Prostate gland (tissue), 2 donors: ENCODE measurements around the gene TMEM69. TPM values are rescaled to one million over a fixed set of nuclear protein-coding genes. Genes with fewer than 3 reads are reported as not detected.

Experiments
- DNase-seq: peaks from one replicate; pipeline ENCODE4 v3.0.0-alpha.2; 2019; ENCODE audit warnings: low spot score
- H3K27ac ChIP-seq, 2 donors: fragments of 200-600 bp; sonication (generic); 2 replicates each; pipeline ENCODE4 v1.5.1; 2017 to 2019
- H3K27me3 ChIP-seq: fragments of 200-600 bp; sonication (generic); replicated peaks from 2 replicates; pipeline ENCODE4 v1.5.1; 2019; ENCODE audit not compliant: insufficient read depth
- H3K36me3 ChIP-seq, 2 donors: fragments of 200-600 bp; sonication (generic); 1 replicate in 1 of 2; 2 replicates in 1 of 2; pipeline versions ENCODE4 v1.5.1 to v1.8.1; 2017 to 2019
- H3K4me1 ChIP-seq: fragments of 200-600 bp; sonication (generic); replicated peaks from 2 replicates; pipeline ENCODE4 v1.5.1; 2019
- H3K4me3 ChIP-seq, 2 donors: fragments of 200-600 bp; sonication (generic); 2 replicates each; pipeline ENCODE4 v1.5.1; 2017 to 2019
- H3K9me3 ChIP-seq: fragments of 200-600 bp; sonication (generic); 2 replicates; pipeline ENCODE4 v1.5.1; 2017
- CTCF ChIP-seq, 4 experiments: fragments of 200-600 bp in 2 of 4; fragments of 450-650 bp in 2 of 4; sonication (generic) in 2 of 4; IDR thresholded peaks; 1 replicate in 3 of 4; 2 replicates in 1 of 4; pipeline ENCODE4 v1.5.1; 2016 to 2019; ENCODE audit warnings: antibody characterized with exemption in 4 of 4, mild to moderate bottlenecking in 2 of 4, moderate library complexity in 2 of 4
- POLR2A ChIP-seq: fragments of 450-650 bp; IDR thresholded peaks from one replicate; pipeline ENCODE4 v1.6.1; 2016; ENCODE audit warnings: antibody characterized with exemption, mild to moderate bottlenecking
- POLR2AphosphoS5 ChIP-seq: sonication (generic); formaldehyde crosslinking; IDR thresholded peaks from one replicate; pipeline ENCODE4 v1.6.1; 2017; ENCODE audit warnings: antibody characterized with exemption
- whole genome bisulfite sequencing: methylation state at CpG from one replicate; pipeline ENCODE4 v1.1.5; 2018; 5-methylcytosine and 5-hydroxymethylcytosine counted together
- intact Hi-C: fragments of 100-400 bp; cut with DNase I; formaldehyde crosslinking; loops from one replicate; pipeline ENCODE4 v1.14.2; 2022
- total RNA-seq, 2 donors: library from RNA; depleted of rRNA; stranded (reverse); fragments of >200 nt; gene quantifications; one replicate each; pipeline ENCODE4 v1.1.0, GENCODE V29; 2016

Gene TMEM69
- total RNA-seq, 2 donors from 2014 or later: 29.6 to 32.9 TPM

GRCh38 chr1:45677751-45678245 lies 10.2 kb upstream of the TMEM69 start:
- Histone ChIP-seq H3K27me3 (no peaks in the 10 kb centered on the region), H3K4me3 (no peak overlapping the region), H3K9me3 (no peaks in the 10 kb centered on the region), H3K4me1 (peaks cover 15% of the 10 kb centered on the region), H3K27ac (no peak overlapping the region), H3K36me3 (no peaks in the 10 kb centered on the region)
- DNase-seq: no peak
- WGBS: 70% methylated on average over 3 of the region's 3 CpGs
- TF ChIP-seq POLR2AphosphoS5 (no peak), CTCF (IDR thresholded peaks at IDR 0.05) (no peak), POLR2A (no peak)
- intact Hi-C loops: no loop called here

GRCh38 chr1:45678489-45678888 lies 9.5 kb upstream of the TMEM69 start:
- H3K9me3 ChIP-seq: no peaks in the 10 kb centered on the region
- H3K4me1 ChIP-seq: peaks cover 15% of the 10 kb centered on the region
- H3K27ac ChIP-seq: no peak overlapping the region
- no peak overlapping the region for H3K4me3 ChIP-seq
- TF ChIP-seq POLR2AphosphoS5: no peak
- TF ChIP-seq POLR2A: no peak
- TF ChIP-seq CTCF (IDR thresholded peaks at IDR 0.05): no peak
- H3K36me3 ChIP-seq: no peaks in the 10 kb centered on the region
- DNase-seq: no peak
- H3K27me3 ChIP-seq: no peaks in the 10 kb centered on the region
- intact Hi-C loops: no loop called here

- no peaks in the 10 kb centered on the region for H3K27me3 ChIP-seq
- H3K4me3 ChIP-seq: no peak overlapping the region
- peaks cover 15% of the 10 kb centered on the region for H3K4me1 ChIP-seq
- H3K36me3 ChIP-seq: no peaks in the 10 kb centered on the region
- 13% methylated on average over 3 of the region's 3 CpGs for WGBS
- H3K9me3 ChIP-seq: no peaks in the 10 kb centered on the region
- intact Hi-C loops: no loop called here
- no peak for DNase-seq
- H3K27ac ChIP-seq: no peak overlapping the region
- TF ChIP-seq CTCF (IDR thresholded peaks at IDR 0.05) (no peak), POLR2A (no peak), POLR2AphosphoS5 (no peak)
Observed at GRCh38 chr1:45679123-45679522, 8.9 kb upstream of the TMEM69 start.

DNA sequence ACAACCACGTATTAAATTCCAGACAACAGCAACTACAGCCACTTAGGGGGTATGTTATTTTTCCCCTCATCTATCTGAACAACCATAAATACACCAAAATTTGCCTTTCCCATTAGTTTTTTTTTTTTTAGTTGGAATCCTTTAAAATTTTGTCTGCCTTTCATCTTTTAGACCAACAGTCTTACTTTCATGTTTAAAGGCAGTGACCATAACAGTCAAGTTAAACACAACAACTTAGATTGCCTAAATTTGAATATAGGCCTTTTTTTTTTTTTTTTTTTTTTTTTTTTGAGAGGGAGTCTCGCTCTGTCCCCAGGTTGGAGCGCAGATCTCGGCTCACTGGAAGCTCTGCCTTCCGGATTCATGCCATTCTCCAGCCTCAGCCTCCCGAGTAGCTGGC lies 5.0 kb upstream of the TMEM69 start:
- 83% methylated on average over 6 of the region's 6 CpGs for WGBS
- Histone ChIP-seq H3K4me1 (peaks cover 15% of the 10 kb centered on the region), H3K4me3 (no peak overlapping the region), H3K9me3 (no peaks in the 10 kb centered on the region), H3K36me3 (no peaks in the 10 kb centered on the region), H3K27ac (no peak overlapping the region), H3K27me3 (no peaks in the 10 kb centered on the region)
- DNase-seq: no peak
- intact Hi-C loops: no loop called here
- no peak for TF ChIP-seq POLR2AphosphoS5
- TF ChIP-seq CTCF (IDR thresholded peaks at IDR 0.05): no peak
- no peak for TF ChIP-seq POLR2A

GRCh38 chr1:45684402-45684801 lies 3.6 kb upstream of the TMEM69 start:
- no peak for TF ChIP-seq CTCF (IDR thresholded peaks at IDR 0.05)
- TF ChIP-seq POLR2AphosphoS5: no peak
- TF ChIP-seq POLR2A: no peak
- WGBS: 7% methylated on average over 2 of the region's 2 CpGs
- intact Hi-C loops: no loop called here
- no peak for DNase-seq
- peaks cover 19% of the 10 kb centered on the region for H3K4me1 ChIP-seq
- peak overlapping the region in 1 of 2 donors; percentile 87 for H3K4me3 ChIP-seq
- H3K9me3 ChIP-seq: no peaks in the 10 kb centered on the region
- no peak overlapping the region for H3K27ac ChIP-seq
- H3K36me3 ChIP-seq: no peaks in the 10 kb centered on the region
- no peaks in the 10 kb centered on the region for H3K27me3 ChIP-seq
